Stimulated activated CD4-positive, alpha-beta T cell treated with anti-CD3 and anti-CD28 coated beads, Interleukin-2, amount 100 ng/mL, for 24 hours (primary cell): ENCODE data around the gene PMP22.
"Not testable (repeated sequence)": the region's sequence is repeated elsewhere in the genome, so short reads cannot be mapped to it uniquely, and the experiment has no call there.

Source experiments
- DNase-seq, 2 donors: peaks; one replicate each; pipeline ENCODE4 v3.0.0-alpha.2; 2020

PMP22 gene

GRCh38 chr17:15250135-15250860 is 14.8 kb downstream of the PMP22 start:
- no peak for DNase-seq

GRCh38 chr17:15249487-15249886 is 15.6 kb downstream of the PMP22 start:
- no peak for DNase-seq

- DNase-seq: no peak
Observed at GRCh38 chr17:15247891-15248529, 17.1 kb downstream of the PMP22 start.

GRCh38 chr17:15245054-15245453 is 20.1 kb downstream of the PMP22 start:
- DNase-seq: no peak

GRCh38 chr17:15240644-15241043 is 24.5 kb downstream of the PMP22 start:
- DNase-seq: no peak

- DNase-seq: no peak
Observed at GRCh38 chr17:15239491-15239890, 25.6 kb downstream of the PMP22 start.

GRCh38 chr17:15238676-15239422 is 26.3 kb downstream of the PMP22 start:
- DNase-seq: no peak

GRCh38 chr17:15238057-15238456 is 27.1 kb downstream of the PMP22 start:
- DNase-seq: no peak

GRCh38 chr17:15237106-15237425 is 28.1 kb downstream of the PMP22 start:
- DNase-seq: no peak

- no peak for DNase-seq
Observed at GRCh38 chr17:15236281-15237105, 28.6 kb downstream of the PMP22 start.

- no peak for DNase-seq
Observed at GRCh38 chr17:15233971-15234370, 31.2 kb downstream of the PMP22 start.

GRCh38 chr17:15233022-15233805 is 31.9 kb downstream of the PMP22 start:
- no peak for DNase-seq

GRCh38 chr17:15232517-15232915 is 32.6 kb downstream of the PMP22 start:
- DNase-seq: no peak

- no peak for DNase-seq
Observed at GRCh38 chr17:15231851-15232516, 33.1 kb downstream of the PMP22 start.

GRCh38 chr17:15230866-15231265 is 34.3 kb downstream of the PMP22 start:
- no peak for DNase-seq

- DNase-seq: not testable (repeated sequence)
Observed at GRCh38 chr17:15221827-15222226, 43.3 kb downstream of the PMP22 start.

GRCh38 chr17:15220785-15221184 is 44.3 kb downstream of the PMP22 start:
- no peak for DNase-seq

- DNase-seq: no peak
Observed at GRCh38 chr17:15216481-15216880, 48.6 kb downstream of the PMP22 start.

GRCh38 chr17:15213381-15214087 is 51.6 kb downstream of the PMP22 start:
- no peak for DNase-seq

- DNase-seq: no peak
Observed at GRCh38 chr17:15210247-15210646, 54.9 kb downstream of the PMP22 start.

GRCh38 chr17:15203062-15203461 is 62.1 kb downstream of the PMP22 start:
- DNase-seq: not testable (repeated sequence)
